UCSD-AML1 (cell line): ENCODE results near the gene EVL.
"Not testable (repeated sequence)": the region's sequence is repeated elsewhere in the genome, so short reads cannot be mapped to it uniquely, and the experiment has no call there.

Source experiments
- DNase-seq: peaks from one replicate; lab custom pipeline; 2025; ENCODE audit not compliant: unreplicated experiment; lab: John Stamatoyannopoulos, UW

Gene EVL

GRCh38 chr14:100038065-100038464 is 27.2 kb upstream of the EVL start:
- no peak for DNase-seq

GRCh38 chr14:100039903-100040302 is 25.3 kb upstream of the EVL start:
- no peak for DNase-seq

- no peak for DNase-seq
Measured at GRCh38 chr14:100041271-100041670, 24.0 kb upstream of the EVL start.

- no peak for DNase-seq
Measured at GRCh38 chr14:100042286-100042685, 22.9 kb upstream of the EVL start.

GRCh38 chr14:100045642-100046344 is 19.4 kb upstream of the EVL start:
- DNase-seq = no peak

GRCh38 chr14:100047600-100047999 is 17.6 kb upstream of the EVL start:
- no peak for DNase-seq

GRCh38 chr14:100048786-100049185 is 16.4 kb upstream of the EVL start:
- DNase-seq = no peak

GRCh38 chr14:100049220-100049619 is 16.0 kb upstream of the EVL start:
- DNase-seq = no peak

- DNase-seq = no peak
Measured at GRCh38 chr14:100051103-100051502, 14.1 kb upstream of the EVL start.

GRCh38 chr14:100051543-100051942 is 13.7 kb upstream of the EVL start:
- no peak for DNase-seq

- no peak for DNase-seq
Measured at GRCh38 chr14:100052819-100053218, 12.4 kb upstream of the EVL start.

GRCh38 chr14:100054316-100055075 is 10.7 kb upstream of the EVL start:
- DNase-seq = no peak

GRCh38 chr14:100056431-100056830 is 8.8 kb upstream of the EVL start:
- DNase-seq = no peak

GRCh38 chr14:100056964-100057795 is 8.0 kb upstream of the EVL start:
- DNase-seq = no peak

GRCh38 chr14:100058777-100059437 is 6.3 kb upstream of the EVL start:
- no peak for DNase-seq

GRCh38 chr14:100059438-100059781 is 5.8 kb upstream of the EVL start:
- no peak for DNase-seq

GRCh38 chr14:100060760-100061159 is 4.5 kb upstream of the EVL start:
- no peak for DNase-seq

- no peak for DNase-seq
Measured at GRCh38 chr14:100062590-100062989, 2.6 kb upstream of the EVL start.

GRCh38 chr14:100063314-100063941 is 1.8 kb upstream of the EVL start:
- DNase-seq = no peak

- DNase-seq = not testable (repeated sequence)
Measured at GRCh38 chr14:100064335-100065092, 708 bp upstream of the EVL start.
